OCI-LY7 (cell line): ENCODE data around the gene RELN. TPM values are rescaled to one million over a fixed set of nuclear protein-coding genes. Genes with fewer than 3 reads are reported as not detected.
"Not testable (repeated sequence)": the region's sequence is repeated elsewhere in the genome, so short reads cannot be mapped to it uniquely, and the experiment has no call there.

ENCODE experiments used
- Bru-seq: library from RNA; stranded (reverse); fragments of 400-500 nt; gene quantifications from one replicate; lab custom pipeline; 2021; lab: Mats Ljungman, UMichigan
- BruChase-seq, 2 experiments: library from RNA; stranded (reverse); fragments of 400-500 nt; gene quantifications; one replicate each; lab custom pipeline; 2021; lab: Mats Ljungman, UMichigan
- BruUV-seq: library from RNA; stranded (reverse); fragments of 400-500 nt; replicated peaks from 2 replicates; lab custom pipeline; 2021; lab: Mats Ljungman, UMichigan
- CTCF ChIA-PET: fragments of 300-600 bp; sonication (Branson Sonifier 250); formaldehyde crosslinking; loops from one replicate; lab custom pipeline; 2022; ENCODE audit warnings: antibody characterized with exemption; ENCODE audit not compliant: unreplicated experiment; lab: Charles Lee
- POLR2A ChIA-PET: fragments of 300-600 bp; sonication (Branson Sonifier 250); formaldehyde crosslinking; loops from one replicate; lab custom pipeline; 2022; ENCODE audit warnings: antibody characterized with exemption; lab: Charles Lee
- DNase-seq: peaks from one replicate; pipeline ENCODE4 v3.0.0-alpha.2; 2015; ENCODE audit warnings: low spot score
- H2AFZ ChIP-seq: fragments of 200-600 bp; sonication (generic), shearing (Covaris generic); 2 replicates; pipeline ENCODE4 v1.6.1; 2014; ENCODE audit warnings: mild to moderate bottlenecking, antibody characterized with exemption, low read length, moderate library complexity
- H3K27ac ChIP-seq: fragments of 200-600 bp; sonication (generic); 2 replicates; pipeline ENCODE4 v1.5.1; 2014; ENCODE audit warnings: mixed run types, low read depth, mild to moderate bottlenecking, moderate library complexity, low read length, inconsistent platforms; ENCODE audit not compliant: poor library complexity, severe bottlenecking
- H3K36me3 ChIP-seq: fragments of 200-600 bp; sonication (generic); 2 replicates; pipeline ENCODE4 v1.6.1; 2014; ENCODE audit warnings: mild to moderate bottlenecking, antibody characterized with exemption, low read length, moderate library complexity, mixed read lengths; ENCODE audit not compliant: insufficient read depth
- H3K4me1 ChIP-seq: fragments of 200-600 bp; sonication (generic); 2 replicates; pipeline ENCODE4 v1.5.1; 2014; ENCODE audit warnings: mild to moderate bottlenecking, low read length; ENCODE audit not compliant: insufficient read depth, poor library complexity, severe bottlenecking
- H3K4me2 ChIP-seq: fragments of 200-600 bp; sonication (generic); 2 replicates; pipeline ENCODE4 v1.6.1; 2014; ENCODE audit warnings: mild to moderate bottlenecking, low read length
- H3K4me3 ChIP-seq: fragments of 200-600 bp; sonication (generic); 2 replicates; pipeline ENCODE4 v1.5.1; 2014; ENCODE audit warnings: mild to moderate bottlenecking, low read depth, low read length; ENCODE audit not compliant: poor library complexity, severe bottlenecking
- H3K79me2 ChIP-seq: fragments of 200-600 bp; sonication (generic); 2 replicates; pipeline ENCODE4 v1.6.1; 2016; ENCODE audit warnings: low read depth, mild to moderate bottlenecking, low read length, moderate library complexity, mixed read lengths; ENCODE audit not compliant: insufficient read depth
- H3K9me2 ChIP-seq: fragments of 200-600 bp; sonication (generic); 2 replicates; pipeline ENCODE4 v1.6.1; 2016; ENCODE audit warnings: mild to moderate bottlenecking, low read length, mixed read lengths; ENCODE audit not compliant: insufficient read depth
- H3K9me3 ChIP-seq: fragments of 200-600 bp; sonication (generic); 2 replicates; pipeline ENCODE4 v1.6.1; 2014; ENCODE audit warnings: mild to moderate bottlenecking, mixed run types, low read length, mixed read lengths
- H4K20me1 ChIP-seq: fragments of 200-600 bp; sonication (generic); 2 replicates; pipeline ENCODE4 v1.6.1; 2014; ENCODE audit warnings: mild to moderate bottlenecking, antibody characterized with exemption, low read length, moderate library complexity, mixed read lengths; ENCODE audit not compliant: insufficient read depth
- EZH2phosphoT487 ChIP-seq: fragments of 200-600 bp; sonication (generic); IDR thresholded peaks from 2 replicates; pipeline ENCODE4 v1.6.1; 2018; ENCODE audit warnings: low read depth, borderline replicate concordance, mild to moderate bottlenecking, mixed run types, antibody characterized with exemption, low read length, moderate library complexity, mixed read lengths
- intact Hi-C: fragments of 100-400 bp; cut with micrococcal nuclease; formaldehyde crosslinking; loops from one replicate; pipeline ENCODE4 v1.10.0; 2022; ENCODE audit not compliant: unreplicated experiment
- long read RNA-seq: library from polyadenylated mRNA; stranded (forward); transcript quantifications from one replicate; pipeline ENCODE4 v2.0.0, GENCODE V29; 2022
- total RNA-seq, 2 experiments: library from RNA; depleted of rRNA in 1 of 2; stranded (reverse); fragments of >200 nt in 1 of 2; shearing (Covaris generic) in 1 of 2; gene quantifications; 2 replicates each; pipeline ENCODE4 v1.2.3, GENCODE V29; 2014 to 2022
- TF ChIP-seq, protein P1 (sequence below): fragments of 200-600 bp; sonication (generic); conservative IDR thresholded peaks from 2 replicates; pipeline ENCODE4 v1.5.1; 2014; ENCODE audit warnings: mild to moderate bottlenecking, antibody characterized with exemption, low read length, moderate library complexity, mixed read lengths

RELN gene
- not detected in 2 replicates for total RNA-seq (2014; rRNA removed; shearing (Covaris generic))
- not detected in 2 replicates for total RNA-seq (2022)
- percentile 0 among the genes with signal in this experiment for Bru-seq, nascent RNA
- percentile 2 among the genes with signal in this experiment for BruChase-seq, experiment 1, labeled RNA remaining after a 6-hour chase
- percentile 3 among the genes with signal in this experiment for BruChase-seq, experiment 2, labeled RNA remaining after a 2-hour chase
- long read RNA-seq: 0 reads

DNA sequence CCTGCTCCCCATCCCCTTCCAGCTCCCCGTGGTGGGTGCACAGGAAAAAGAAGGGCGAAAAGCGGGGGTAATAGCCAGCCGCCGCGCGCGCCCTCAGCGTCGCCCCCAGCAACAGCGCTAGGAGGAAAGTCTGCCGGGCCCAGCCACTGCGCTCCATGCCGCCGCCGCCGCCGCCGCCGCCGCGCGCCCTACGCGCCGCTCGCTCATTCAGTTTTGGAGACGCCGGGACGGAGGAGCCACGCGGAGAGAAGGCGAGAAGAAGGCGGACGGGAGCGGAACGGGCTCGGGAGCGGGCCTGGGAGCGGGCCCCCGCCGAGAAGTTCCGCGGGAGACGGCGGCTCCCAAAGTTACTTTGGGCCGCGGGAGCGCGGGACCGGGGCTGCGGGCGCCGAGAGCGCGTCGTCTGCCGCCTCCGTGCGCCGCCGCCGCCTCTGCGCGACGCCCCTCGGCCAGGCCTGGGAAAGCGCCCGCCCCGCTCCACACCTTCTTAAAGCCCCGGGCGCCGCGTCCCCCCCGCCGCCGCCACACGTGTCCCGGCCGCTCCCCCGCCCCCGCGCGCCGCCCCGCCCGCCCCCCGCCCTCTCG lies at the start of gene RELN:
RELN (minus strand) TSS at position 459 of the 585 bp plus-strand sequence; CDS start at position 157, 302 bp downstream.
- Histone ChIP-seq H3K4me1 (no peaks in the 10 kb centered on the region), H3K36me3 (no peaks in the 10 kb centered on the region), H3K79me2 (no peaks in the 10 kb centered on the region), H3K4me3 (no peak within 1 kb of the TSS), H4K20me1 (no peaks in the 10 kb centered on the region), H3K27ac (no peak within 1 kb of the TSS), H3K9me3 (no peaks in the 10 kb centered on the region), H2AFZ (no peak within 1 kb of the TSS), H3K4me2 (no peak within 1 kb of the TSS), H3K9me2 (no peaks in the 10 kb centered on the region)
- ChIA-PET POLR2A (no interaction called here), CTCF (no interaction called here)
- intact Hi-C loops: no loop called here
- BruUV-seq: no TSS peak
- DNase-seq: no peak
- TF ChIP-seq, protein P1, sequence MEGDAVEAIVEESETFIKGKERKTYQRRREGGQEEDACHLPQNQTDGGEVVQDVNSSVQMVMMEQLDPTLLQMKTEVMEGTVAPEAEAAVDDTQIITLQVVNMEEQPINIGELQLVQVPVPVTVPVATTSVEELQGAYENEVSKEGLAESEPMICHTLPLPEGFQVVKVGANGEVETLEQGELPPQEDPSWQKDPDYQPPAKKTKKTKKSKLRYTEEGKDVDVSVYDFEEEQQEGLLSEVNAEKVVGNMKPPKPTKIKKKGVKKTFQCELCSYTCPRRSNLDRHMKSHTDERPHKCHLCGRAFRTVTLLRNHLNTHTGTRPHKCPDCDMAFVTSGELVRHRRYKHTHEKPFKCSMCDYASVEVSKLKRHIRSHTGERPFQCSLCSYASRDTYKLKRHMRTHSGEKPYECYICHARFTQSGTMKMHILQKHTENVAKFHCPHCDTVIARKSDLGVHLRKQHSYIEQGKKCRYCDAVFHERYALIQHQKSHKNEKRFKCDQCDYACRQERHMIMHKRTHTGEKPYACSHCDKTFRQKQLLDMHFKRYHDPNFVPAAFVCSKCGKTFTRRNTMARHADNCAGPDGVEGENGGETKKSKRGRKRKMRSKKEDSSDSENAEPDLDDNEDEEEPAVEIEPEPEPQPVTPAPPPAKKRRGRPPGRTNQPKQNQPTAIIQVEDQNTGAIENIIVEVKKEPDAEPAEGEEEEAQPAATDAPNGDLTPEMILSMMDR: no peak
- TF ChIP-seq EZH2phosphoT487: no peak

DNA sequence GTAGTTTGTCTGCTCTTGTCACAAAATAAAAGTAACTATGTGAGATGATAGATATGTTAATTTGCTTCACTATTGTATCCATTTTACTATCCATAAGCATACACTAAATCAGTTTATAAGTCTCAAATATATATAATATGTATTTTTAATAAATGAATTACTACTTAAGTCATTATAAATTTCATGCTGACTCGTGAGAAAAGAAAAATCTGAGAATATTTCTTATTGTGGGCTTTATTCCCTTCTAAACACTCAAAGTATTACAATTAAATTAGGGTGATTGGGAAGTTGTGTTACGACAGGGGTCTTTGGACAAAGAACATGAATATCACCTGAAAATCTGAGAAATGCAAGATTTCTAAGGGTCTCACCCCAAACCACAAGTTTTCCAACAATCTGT lies 48.7 kb upstream of the RELN start:
- Histone ChIP-seq H3K27ac (no peak overlapping the region), H3K4me2 (no peak overlapping the region), H3K9me3 (no peaks in the 10 kb centered on the region), H3K4me1 (no peaks in the 10 kb centered on the region), H3K4me3 (no peak overlapping the region), H3K79me2 (no peaks in the 10 kb centered on the region), H4K20me1 (no peaks in the 10 kb centered on the region), H2AFZ (no peak overlapping the region), H3K9me2 (no peaks in the 10 kb centered on the region), H3K36me3 (no peaks in the 10 kb centered on the region)
- ChIA-PET CTCF (no interaction called here), POLR2A (no interaction called here)
- BruUV-seq: no TSS peak
- TF ChIP-seq EZH2phosphoT487: no peak
- intact Hi-C loops: no loop called here
- no peak for DNase-seq

DNA sequence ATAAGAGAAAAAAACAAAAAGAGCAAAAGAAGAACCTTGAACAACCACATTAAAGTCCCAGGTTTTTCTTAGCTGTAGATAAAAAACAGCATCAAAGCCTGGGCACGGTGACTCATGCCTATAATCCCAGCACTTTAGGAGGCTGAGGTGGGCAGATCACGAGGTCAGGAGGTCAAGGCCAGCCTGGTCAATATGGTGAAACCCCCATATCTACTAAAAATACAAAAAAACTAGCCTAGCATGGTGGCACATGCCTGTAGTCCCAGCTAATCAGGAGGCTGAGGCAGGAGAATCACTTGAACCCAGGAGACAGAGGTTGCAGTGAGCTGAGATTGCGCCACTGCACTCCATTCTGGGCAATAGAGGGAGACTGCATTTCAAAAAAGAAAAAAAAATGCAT lies 47.4 kb upstream of the RELN start:
- intact Hi-C loops, BruUV-seq, H3K27ac ChIP-seq, H3K79me2 ChIP-seq, H2AFZ ChIP-seq, H3K4me1 ChIP-seq, H3K4me3 ChIP-seq, DNase-seq, POLR2A ChIA-PET, H3K36me3 ChIP-seq, H3K9me3 ChIP-seq, H3K9me2 ChIP-seq, H4K20me1 ChIP-seq, H3K4me2 ChIP-seq: not testable (repeated sequence)
- CTCF ChIA-PET: interaction anchor here (0.6 kb wide), 1 partner anchor 96 kb away, joined by 4 read pairs; no protein-coding TSS in a partner anchor
